Natural killer cell treated with Interleukin-12 subunit alpha and Interleukin-12 subunit beta and Interleukin-15 and Interleukin-18, amount 100 ng/mL, for 72 hours (primary cell): Measurements from ENCODE around the gene BDKRB2. TPM values are rescaled to one million over a fixed set of nuclear protein-coding genes. Genes with fewer than 3 reads are reported as not detected.

Experiments used
- ATAC-seq, 2 donors: fragments of 150-1000 bp; cut with Tn5 transposase in 1 of 2; sonication (Bioruptor Pico), chemical (Tn5 transposase) in 1 of 2; 2 replicates each; pipeline ENCODE4 v1.10.0; 2021
- DNase-seq: peaks from one replicate; pipeline ENCODE4 v3.0.0; 2022; ENCODE audit warnings: low spot score
- H3K27ac Mint-ChIP-seq, 2 donors: 1 replicate in 1 of 2; 2 replicates in 1 of 2; pipeline ENCODE4 v1.8.0; 2022; ENCODE audit warnings: mixed read lengths in 2 of 2, mild to moderate bottlenecking in 1 of 2, moderate library complexity in 1 of 2
- H3K27me3 Mint-ChIP-seq, 2 donors: 1 replicate in 1 of 2; 2 replicates in 1 of 2; pipeline ENCODE4 v1.8.0; 2022; ENCODE audit warnings: mixed read lengths in 2 of 2
- H3K36me3 Mint-ChIP-seq: one replicate; pipeline ENCODE4 v1.8.0; 2022; ENCODE audit warnings: mixed read lengths
- H3K4me1 Mint-ChIP-seq, 2 donors: 1 replicate in 1 of 2; 2 replicates in 1 of 2; pipeline ENCODE4 v1.8.0; 2022; ENCODE audit warnings: low read depth in 2 of 2, mixed read lengths in 2 of 2, mild to moderate bottlenecking in 1 of 2
- H3K4me3 Mint-ChIP-seq: one replicate; pipeline ENCODE4 v1.8.0; 2022; ENCODE audit warnings: mixed read lengths
- H3K9me3 Mint-ChIP-seq: 2 replicates; pipeline ENCODE4 v1.8.0; 2022; ENCODE audit warnings: mixed read lengths
- total RNA-seq, 2 donors: library from RNA; stranded (reverse); gene quantifications; one replicate each; pipeline ENCODE4 v1.2.3, GENCODE V29; 2022

Gene BDKRB2
- total RNA-seq, 2 donors from 2014 or later: not detected

GRCh38 chr14:96198430-96199130 is 6.1 kb upstream of the BDKRB2 start:
- H3K27me3 Mint-ChIP-seq: peaks cover 18 to 22% of the 10 kb centered on the region in 2 donors
- H3K36me3 Mint-ChIP-seq: no peaks in the 10 kb centered on the region
- DNase-seq (no peak), ATAC-seq (no peak)
- no peak overlapping the region for H3K27ac Mint-ChIP-seq
- peaks cover 0 to 4% of the 10 kb centered on the region in 2 donors for H3K4me1 Mint-ChIP-seq
- H3K9me3 Mint-ChIP-seq: no peaks in the 10 kb centered on the region
- no peak overlapping the region for H3K4me3 Mint-ChIP-seq

- H3K36me3 Mint-ChIP-seq: no peaks in the 10 kb centered on the region
- H3K4me3 Mint-ChIP-seq: no peak overlapping the region
- no peak for ATAC-seq
- peaks cover 24 to 29% of the 10 kb centered on the region in 2 donors for H3K27me3 Mint-ChIP-seq
- no peak for DNase-seq
- H3K27ac Mint-ChIP-seq: no peak overlapping the region
- H3K4me1 Mint-ChIP-seq: peaks cover 0 to 4% of the 10 kb centered on the region in 2 donors
- no peaks in the 10 kb centered on the region for H3K9me3 Mint-ChIP-seq
Measured at GRCh38 chr14:96201157-96201556, 3.5 kb upstream of the BDKRB2 start.

- Mint-ChIP-seq H3K27me3 (peaks cover 24 to 29% of the 10 kb centered on the region in 2 donors), H3K4me3 (no peak overlapping the region), H3K9me3 (no peaks in the 10 kb centered on the region), H3K4me1 (no peaks in the 10 kb centered on the region), H3K27ac (no peak overlapping the region), H3K36me3 (no peaks in the 10 kb centered on the region)
- no peak for DNase-seq
- no peak for ATAC-seq
Measured at GRCh38 chr14:96201965-96202364, 2.7 kb upstream of the BDKRB2 start.

- DNase-seq (no peak), ATAC-seq (no peak)
- Mint-ChIP-seq H3K4me1 (no peaks in the 10 kb centered on the region), H3K27me3 (peaks cover 24 to 29% of the 10 kb centered on the region in 2 donors), H3K4me3 (no peak overlapping the region), H3K36me3 (no peaks in the 10 kb centered on the region), H3K27ac (no peak overlapping the region), H3K9me3 (no peaks in the 10 kb centered on the region)
Measured at GRCh38 chr14:96202441-96203094, 2.1 kb upstream of the BDKRB2 start.

GRCh38 chr14:96203116-96203515 is 1.5 kb upstream of the BDKRB2 start:
- Mint-ChIP-seq H3K27ac (no peak overlapping the region), H3K9me3 (no peaks in the 10 kb centered on the region), H3K36me3 (no peaks in the 10 kb centered on the region), H3K4me1 (no peaks in the 10 kb centered on the region), H3K27me3 (peaks cover 23 to 29% of the 10 kb centered on the region in 2 donors), H3K4me3 (no peak overlapping the region)
- ATAC-seq: no peak
- no peak for DNase-seq

- Mint-ChIP-seq H3K27ac (no peak overlapping the region), H3K36me3 (no peaks in the 10 kb centered on the region), H3K9me3 (no peaks in the 10 kb centered on the region), H3K27me3 (peaks cover 24 to 29% of the 10 kb centered on the region in 2 donors), H3K4me3 (no peak overlapping the region), H3K4me1 (no peaks in the 10 kb centered on the region)
- ATAC-seq: no peak
- DNase-seq: no peak
Measured at GRCh38 chr14:96203635-96204034, 1.0 kb upstream of the BDKRB2 start.

- Mint-ChIP-seq H3K27ac (no peak overlapping the region), H3K4me1 (no peaks in the 10 kb centered on the region), H3K9me3 (no peaks in the 10 kb centered on the region), H3K4me3 (no peak overlapping the region), H3K27me3 (peaks cover 25 to 36% of the 10 kb centered on the region in 2 donors), H3K36me3 (no peaks in the 10 kb centered on the region)
- DNase-seq: no peak
- ATAC-seq: no peak
Measured at GRCh38 chr14:96205059-96205977, 679 bp downstream of the BDKRB2 start.

- H3K4me3 Mint-ChIP-seq: no peak overlapping the region
- ATAC-seq (no peak), DNase-seq (no peak)
- no peaks in the 10 kb centered on the region for H3K9me3 Mint-ChIP-seq
- no peaks in the 10 kb centered on the region for H3K36me3 Mint-ChIP-seq
- H3K27me3 Mint-ChIP-seq: peaks cover 25 to 36% of the 10 kb centered on the region in 2 donors
- no peaks in the 10 kb centered on the region for H3K4me1 Mint-ChIP-seq
- H3K27ac Mint-ChIP-seq: no peak overlapping the region
Measured at GRCh38 chr14:96205978-96206360, 1.3 kb downstream of the BDKRB2 start.

- no peak for ATAC-seq
- peaks cover 27 to 34% of the 10 kb centered on the region in 2 donors for H3K27me3 Mint-ChIP-seq
- no peak overlapping the region for H3K27ac Mint-ChIP-seq
- no peak overlapping the region for H3K4me3 Mint-ChIP-seq
- H3K9me3 Mint-ChIP-seq: no peaks in the 10 kb centered on the region
- H3K36me3 Mint-ChIP-seq: no peaks in the 10 kb centered on the region
- no peaks in the 10 kb centered on the region for H3K4me1 Mint-ChIP-seq
- no peak for DNase-seq
Measured at GRCh38 chr14:96206461-96206860, 1.8 kb downstream of the BDKRB2 start.

- no peaks in the 10 kb centered on the region for H3K4me1 Mint-ChIP-seq
- DNase-seq (no peak), ATAC-seq (no peak)
- no peak overlapping the region for H3K4me3 Mint-ChIP-seq
- no peaks in the 10 kb centered on the region for H3K36me3 Mint-ChIP-seq
- H3K9me3 Mint-ChIP-seq: peaks cover 3% of the 10 kb centered on the region
- peaks cover 18 to 22% of the 10 kb centered on the region in 2 donors for H3K27me3 Mint-ChIP-seq
- no peak overlapping the region for H3K27ac Mint-ChIP-seq
Measured at GRCh38 chr14:96207686-96208085, 3.0 kb downstream of the BDKRB2 start.

- no peaks in the 10 kb centered on the region for H3K4me1 Mint-ChIP-seq
- peaks cover 3% of the 10 kb centered on the region for H3K9me3 Mint-ChIP-seq
- H3K27ac Mint-ChIP-seq: no peak overlapping the region
- H3K36me3 Mint-ChIP-seq: no peaks in the 10 kb centered on the region
- DNase-seq (no peak), ATAC-seq (no peak)
- H3K27me3 Mint-ChIP-seq: peaks cover 18 to 20% of the 10 kb centered on the region in 2 donors
- H3K4me3 Mint-ChIP-seq: no peak overlapping the region
Measured at GRCh38 chr14:96208739-96209138, 4.1 kb downstream of the BDKRB2 start.

GRCh38 chr14:96212140-96212539 is 7.5 kb downstream of the BDKRB2 start:
- H3K9me3 Mint-ChIP-seq: peaks cover 3% of the 10 kb centered on the region
- no peaks in the 10 kb centered on the region for H3K4me1 Mint-ChIP-seq
- ATAC-seq (no peak), DNase-seq (no peak)
- H3K27ac Mint-ChIP-seq: no peak overlapping the region
- no peak overlapping the region for H3K4me3 Mint-ChIP-seq
- H3K36me3 Mint-ChIP-seq: no peaks in the 10 kb centered on the region
- peaks cover 12 to 14% of the 10 kb centered on the region in 2 donors for H3K27me3 Mint-ChIP-seq

GRCh38 chr14:96212896-96213295 is 8.3 kb downstream of the BDKRB2 start:
- Mint-ChIP-seq H3K4me1 (no peaks in the 10 kb centered on the region), H3K9me3 (peaks cover 3% of the 10 kb centered on the region), H3K27ac (no peak overlapping the region), H3K4me3 (no peak overlapping the region), H3K36me3 (no peaks in the 10 kb centered on the region), H3K27me3 (peaks cover 10 to 12% of the 10 kb centered on the region in 2 donors)
- ATAC-seq: no peak
- no peak for DNase-seq
